Measurements from ENCODE around the gene MARCHF3. TPM values are rescaled to one million over a fixed set of nuclear protein-coding genes. Genes with fewer than 3 reads are reported as not detected.

MARCHF3 gene
- total RNA-seq, 1 experiment from 2014 or later = 1.1 TPM

DNA sequence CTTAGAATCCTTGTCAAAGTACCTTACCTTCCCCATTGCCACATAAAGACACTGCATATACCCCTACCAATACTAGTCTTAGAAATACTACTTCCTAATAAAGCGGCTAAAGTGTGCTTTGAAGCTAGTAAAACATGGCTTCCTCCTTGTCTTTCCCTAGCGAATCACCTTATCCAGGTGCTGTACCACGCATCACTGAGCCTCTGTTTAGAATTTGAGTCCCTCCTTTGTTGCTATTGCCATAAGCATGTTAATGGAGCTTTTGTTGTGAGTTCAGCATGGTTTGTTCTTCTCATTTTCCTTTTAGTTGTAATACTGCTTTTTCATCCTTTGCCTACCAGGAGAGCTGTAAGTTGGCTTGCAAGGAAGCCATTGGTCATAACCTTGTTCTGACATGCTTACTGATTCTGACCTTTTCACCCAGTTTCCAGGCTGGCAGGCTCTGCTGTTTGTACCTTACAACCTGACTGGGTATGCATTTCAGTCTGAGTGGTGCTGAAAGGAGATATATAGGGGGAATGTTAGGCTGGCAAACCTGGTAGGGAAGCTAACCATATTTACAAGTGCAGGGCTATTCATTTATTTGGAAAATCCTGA lies 203.6 kb downstream of the MARCHF3 start:
- intact Hi-C loops (cut with micrococcal nuclease; ENCODE audit: unreplicated experiment) = no loop called here
- ChIA-PET CTCF (no interaction called here), POLR2A (ENCODE audit: low non-redundant PET) (interaction anchor here (0.6 kb wide), 1 partner anchor 343 kb away, joined by 5 read pairs; no protein-coding TSS in a partner anchor)
- peaks cover 97% of the 10 kb centered on the region for H3K36me3 ChIP-seq (ENCODE audit: insufficient read depth, low read length, poor library complexity, severe bottlenecking)
- DNase-seq (ENCODE audit: low spot score) = no peak
- no TSS peak for BruUV-seq (replicated peaks)
- no peaks in the 10 kb centered on the region for H3K9me3 ChIP-seq (ENCODE audit: low read depth, low read length, poor library complexity, severe bottlenecking)
- no peak overlapping the region for H3K27ac ChIP-seq (ENCODE audit: low read depth, low read length, poor library complexity, severe bottlenecking)
- no peak overlapping the region for H3K4me3 ChIP-seq (ENCODE audit: low read depth, low read length, poor library complexity, severe bottlenecking)
- H3K27me3 ChIP-seq (replicated peaks; ENCODE audit: insufficient read depth, low read depth, low read length, poor library complexity) = no peaks in the 10 kb centered on the region
- TF ChIP-seq, protein P1, sequence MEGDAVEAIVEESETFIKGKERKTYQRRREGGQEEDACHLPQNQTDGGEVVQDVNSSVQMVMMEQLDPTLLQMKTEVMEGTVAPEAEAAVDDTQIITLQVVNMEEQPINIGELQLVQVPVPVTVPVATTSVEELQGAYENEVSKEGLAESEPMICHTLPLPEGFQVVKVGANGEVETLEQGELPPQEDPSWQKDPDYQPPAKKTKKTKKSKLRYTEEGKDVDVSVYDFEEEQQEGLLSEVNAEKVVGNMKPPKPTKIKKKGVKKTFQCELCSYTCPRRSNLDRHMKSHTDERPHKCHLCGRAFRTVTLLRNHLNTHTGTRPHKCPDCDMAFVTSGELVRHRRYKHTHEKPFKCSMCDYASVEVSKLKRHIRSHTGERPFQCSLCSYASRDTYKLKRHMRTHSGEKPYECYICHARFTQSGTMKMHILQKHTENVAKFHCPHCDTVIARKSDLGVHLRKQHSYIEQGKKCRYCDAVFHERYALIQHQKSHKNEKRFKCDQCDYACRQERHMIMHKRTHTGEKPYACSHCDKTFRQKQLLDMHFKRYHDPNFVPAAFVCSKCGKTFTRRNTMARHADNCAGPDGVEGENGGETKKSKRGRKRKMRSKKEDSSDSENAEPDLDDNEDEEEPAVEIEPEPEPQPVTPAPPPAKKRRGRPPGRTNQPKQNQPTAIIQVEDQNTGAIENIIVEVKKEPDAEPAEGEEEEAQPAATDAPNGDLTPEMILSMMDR (conservative IDR thresholded peaks at IDR 0.05; ENCODE audit: low read depth, low read length) = no peak
- no peak for TF ChIP-seq EZH2 (IDR thresholded peaks at IDR 0.05; ENCODE audit: borderline replicate concordance, low read depth, low read length, poor library complexity, severe bottlenecking)
- peaks cover 4% of the 10 kb centered on the region for H3K4me1 ChIP-seq (ENCODE audit: insufficient read depth, low read length, poor library complexity, severe bottlenecking)

DNA sequence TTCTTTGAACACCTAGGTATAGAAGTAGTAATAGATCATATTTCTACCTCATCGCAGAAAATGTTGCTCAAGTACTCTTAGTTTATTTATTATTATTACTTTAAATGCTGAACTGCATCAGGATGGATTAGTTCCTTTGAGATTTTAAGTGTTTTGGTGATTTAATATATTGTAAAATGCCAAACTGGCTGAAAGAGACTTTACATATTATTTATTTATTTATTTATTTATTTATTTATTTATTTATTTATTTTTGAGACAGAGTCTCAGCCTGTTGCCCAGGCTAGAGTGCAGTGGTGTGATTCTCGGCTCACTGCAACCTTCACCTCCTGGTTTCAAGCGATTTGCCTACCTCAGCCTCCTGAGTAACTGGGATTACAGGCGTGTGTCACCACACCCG lies 211.1 kb downstream of the MARCHF3 start:
- ChIA-PET POLR2A (ENCODE audit: low non-redundant PET) (no interaction called here), CTCF (no interaction called here)
- no peaks in the 10 kb centered on the region for H3K9me3 ChIP-seq (ENCODE audit: low read depth, low read length, poor library complexity, severe bottlenecking)
- H3K4me1 ChIP-seq (ENCODE audit: insufficient read depth, low read length, poor library complexity, severe bottlenecking) = peaks cover 8% of the 10 kb centered on the region
- H3K36me3 ChIP-seq (ENCODE audit: insufficient read depth, low read length, poor library complexity, severe bottlenecking) = peaks cover 98% of the 10 kb centered on the region
- BruUV-seq (replicated peaks) = no TSS peak
- intact Hi-C loops (cut with micrococcal nuclease; ENCODE audit: unreplicated experiment) = no loop called here
- H3K27me3 ChIP-seq (replicated peaks; ENCODE audit: insufficient read depth, low read depth, low read length, poor library complexity) = no peaks in the 10 kb centered on the region
- no peak overlapping the region for H3K4me3 ChIP-seq (ENCODE audit: low read depth, low read length, poor library complexity, severe bottlenecking)
- TF ChIP-seq, protein P1 (conservative IDR thresholded peaks at IDR 0.05; ENCODE audit: low read depth, low read length) = no peak
- no peak for TF ChIP-seq EZH2 (IDR thresholded peaks at IDR 0.05; ENCODE audit: borderline replicate concordance, low read depth, low read length, poor library complexity, severe bottlenecking)
- H3K27ac ChIP-seq (ENCODE audit: low read depth, low read length, poor library complexity, severe bottlenecking) = no peak overlapping the region
- no peak for DNase-seq (ENCODE audit: low spot score)

DNA sequence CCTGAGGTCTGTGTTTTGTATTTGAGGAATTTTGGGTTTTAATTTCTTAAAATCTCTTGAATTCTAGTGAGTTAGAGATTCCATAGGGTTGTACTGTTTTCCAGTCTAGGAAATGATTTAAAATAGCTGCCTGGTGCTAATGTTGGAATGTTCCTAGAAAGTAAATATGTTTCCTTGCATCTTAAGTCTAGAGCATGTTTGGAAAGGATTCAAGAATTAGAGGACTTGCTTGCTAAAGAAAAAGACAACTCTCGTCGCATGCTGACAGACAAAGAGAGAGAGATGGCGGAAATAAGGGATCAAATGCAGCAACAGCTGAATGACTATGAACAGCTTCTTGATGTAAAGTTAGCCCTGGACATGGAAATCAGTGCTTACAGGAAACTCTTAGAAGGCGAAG lies 211.6 kb downstream of the MARCHF3 start:
- no peak for DNase-seq (ENCODE audit: low spot score)
- peaks cover 98% of the 10 kb centered on the region for H3K36me3 ChIP-seq (ENCODE audit: insufficient read depth, low read length, poor library complexity, severe bottlenecking)
- no peaks in the 10 kb centered on the region for H3K9me3 ChIP-seq (ENCODE audit: low read depth, low read length, poor library complexity, severe bottlenecking)
- TF ChIP-seq EZH2 (IDR thresholded peaks at IDR 0.05; ENCODE audit: borderline replicate concordance, low read depth, low read length, poor library complexity, severe bottlenecking) = no peak
- TF ChIP-seq, protein P1 (conservative IDR thresholded peaks at IDR 0.05; ENCODE audit: low read depth, low read length) = no peak
- no peak overlapping the region for H3K4me3 ChIP-seq (ENCODE audit: low read depth, low read length, poor library complexity, severe bottlenecking)
- no TSS peak for BruUV-seq (replicated peaks)
- H3K27me3 ChIP-seq (replicated peaks; ENCODE audit: insufficient read depth, low read depth, low read length, poor library complexity) = no peaks in the 10 kb centered on the region
- intact Hi-C loops (cut with micrococcal nuclease; ENCODE audit: unreplicated experiment) = no loop called here
- CTCF ChIA-PET = no interaction called here
- peaks cover 8% of the 10 kb centered on the region for H3K4me1 ChIP-seq (ENCODE audit: insufficient read depth, low read length, poor library complexity, severe bottlenecking)
- H3K27ac ChIP-seq (ENCODE audit: low read depth, low read length, poor library complexity, severe bottlenecking) = no peak overlapping the region
- POLR2A ChIA-PET (ENCODE audit: low non-redundant PET) = no interaction called here

Other genes starting within 250 kb of the MARCHF3 start
- 2.2 and 5.4 TPM in 2 replicates for gene C5orf63, start 42.9 kb upstream of the MARCHF3 start, total RNA-seq (2021)

Measured in A673 (cell line).